Kidney (tissue), 14 donors: Measurements from ENCODE around the gene SH3GL2. TPM values are rescaled to one million over a fixed set of nuclear protein-coding genes. Genes with fewer than 3 reads are reported as not detected.

Experiments
- DNase-seq, 5 donors: peaks; one replicate each; pipeline ENCODE4 v3.0.0-alpha.2; 2013 to 2020
- FAIRE-seq: peaks from 2 replicates; lab custom pipeline; 2012; peaks lifted over from hg19 to GRCh38; lab: Jason Lieb, UNC
- H3K27ac ChIP-seq, 2 donors: one replicate each; pipeline ENCODE4 v1.7.0; 2013; ENCODE audit warnings: low read depth in 2 of 2, low read length in 2 of 2, inconsistent platforms in 1 of 2
- H3K27me3 ChIP-seq: one replicate; pipeline ENCODE4 v1.7.1; 2013; ENCODE audit warnings: low read length, inconsistent platforms; ENCODE audit not compliant: control insufficient read depth, insufficient read depth
- H3K36me3 ChIP-seq, 3 donors: one replicate each; pipeline versions ENCODE4 v1.7.0 to v1.7.1; 2013; ENCODE audit warnings: low read length in 3 of 3, control low read depth in 1 of 3, inconsistent platforms in 1 of 3; ENCODE audit not compliant: insufficient read depth in 3 of 3, control insufficient read depth in 2 of 3
- H3K4me1 ChIP-seq, 3 donors: one replicate each; pipeline versions ENCODE4 v1.7.0 to v1.7.1; 2013; ENCODE audit warnings: low read length in 3 of 3, inconsistent platforms in 1 of 3, low read depth in 1 of 3; ENCODE audit not compliant: control insufficient read depth in 2 of 3, insufficient read depth in 2 of 3
- H3K4me3 ChIP-seq, 3 donors: one replicate each; pipeline versions ENCODE4 v1.7.0 to v1.8.1; 2013; ENCODE audit warnings: low read length in 3 of 3, control low read depth in 1 of 3, inconsistent platforms in 1 of 3
- H3K9ac ChIP-seq, 3 donors: one replicate each; pipeline versions ENCODE4 v1.7.0 to v1.7.1; 2013; ENCODE audit warnings: low read length in 3 of 3, control low read depth in 1 of 3, inconsistent platforms in 1 of 3
- H3K9me3 ChIP-seq, 3 donors: one replicate each; pipeline versions ENCODE4 v1.7.0 to v1.7.1; 2013; ENCODE audit warnings: low read length in 3 of 3, control low read depth in 1 of 3, inconsistent platforms in 1 of 3; ENCODE audit not compliant: control insufficient read depth in 2 of 3, insufficient read depth in 1 of 3
- CTCF ChIP-seq: IDR thresholded peaks from 3 replicates; pipeline ENCODE4 v1.5.1; 2012; ENCODE audit warnings: mild to moderate bottlenecking, moderate library complexity, borderline replicate concordance; ENCODE audit not compliant: insufficient read depth; ENCODE audit errors: extremely low read depth
- intact Hi-C: fragments of 100-400 bp; cut with DNase I; formaldehyde crosslinking; loops from one replicate; pipeline ENCODE4 v1.11.1; 2022
- polyA plus RNA-seq: library from polyadenylated mRNA; stranded (reverse); fragments of 350-450 nt; fragmentation: Illumina TruSeq; extraction: RNeasy Lipid Tissue Mini Kit (QIAGEN cat#74804); gene quantifications from one replicate; pipeline ENCODE4 v1.2.3, GENCODE V29; 2014; ENCODE audit warnings: low read depth, low replicate concordance; ENCODE audit not compliant: insufficient read depth
- total RNA-seq: library from RNA; stranded (reverse); fragmentation: NEBNext Ultra II Directional; extraction: Animal tissue kit (Norgen Biotek cat#: 25700); gene quantifications from one replicate; pipeline ENCODE4 v1.2.1, GENCODE V29; 2021
- donor health status: control.
- donor health status: control.
- donor health status: control.
- donor health status: control.
- donor health status: control.
- donor health status: DM: yes; HTN: yes; CAD: no.
- donor health status: Normal renal cell carcinoma (clear cell type).

SH3GL2 gene
- total and polyA plus RNA-seq, 2 donors from 2014 or later, result 3.1 to 20.0 TPM

DNA sequence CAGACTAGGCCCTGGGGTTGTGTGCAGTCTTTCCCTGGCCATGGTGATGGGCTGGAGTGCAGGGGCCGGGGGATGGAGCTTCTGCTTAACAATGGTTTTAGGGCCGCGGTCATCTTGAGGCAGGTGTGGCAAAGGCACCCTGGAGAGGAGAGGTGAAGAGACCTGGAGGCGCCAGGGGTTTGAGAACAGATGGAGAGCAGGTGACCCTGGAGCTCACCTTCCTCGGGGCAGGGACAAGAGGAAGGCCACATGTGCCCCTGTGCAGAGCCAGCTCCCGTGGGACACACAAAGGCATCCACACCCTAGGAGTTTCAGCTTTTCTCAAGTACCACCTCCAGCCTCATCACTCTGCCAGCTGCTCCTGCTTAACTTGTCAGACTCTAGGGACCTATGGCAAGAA, 46.4 kb upstream of the SH3GL2 start:
- H3K27me3 ChIP-seq, result no peaks in the 10 kb centered on the region
- FAIRE-seq (no peak), DNase-seq (no peak)
- no peak overlapping the region for H3K4me3 ChIP-seq
- H3K4me1 ChIP-seq, result no peaks in the 10 kb centered on the region
- H3K36me3 ChIP-seq, result no peaks in the 10 kb centered on the region
- intact Hi-C loops, result loop anchor here (5.0 kb wide), 1 partner anchor 275 kb away; no protein-coding TSS in a partner anchor
- H3K9ac ChIP-seq, result no peak overlapping the region
- H3K9me3 ChIP-seq, result no peaks in the 10 kb centered on the region
- TF ChIP-seq CTCF, result no peak
- H3K27ac ChIP-seq, result no peak overlapping the region

DNA sequence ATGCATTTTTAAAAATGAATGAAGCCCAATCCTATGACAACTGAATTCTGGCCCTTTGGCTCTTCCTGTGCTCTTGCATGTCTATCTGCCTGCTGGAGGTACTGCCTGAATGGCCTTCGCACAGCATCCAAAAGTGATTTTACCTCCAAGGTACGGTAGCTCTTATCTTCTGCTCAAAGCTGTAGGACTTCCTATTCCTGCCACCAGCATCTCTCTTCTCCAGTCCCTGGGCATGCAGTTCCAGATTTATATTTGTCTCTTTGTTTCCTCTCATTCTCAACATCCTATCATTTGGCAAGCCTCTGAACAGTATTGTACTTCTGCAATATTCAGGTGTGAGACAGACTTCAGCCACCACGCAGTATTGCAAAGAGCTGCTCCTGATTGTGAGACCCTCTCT, 43.7 kb upstream of the SH3GL2 start:
- Histone ChIP-seq H3K4me3 (no peak overlapping the region), H3K4me1 (no peaks in the 10 kb centered on the region), H3K36me3 (no peaks in the 10 kb centered on the region), H3K27me3 (no peaks in the 10 kb centered on the region), H3K9me3 (no peaks in the 10 kb centered on the region), H3K9ac (no peak overlapping the region), H3K27ac (no peak overlapping the region)
- FAIRE-seq (no peak), DNase-seq (no peak)
- no peak for TF ChIP-seq CTCF
- intact Hi-C loops, result no loop called here

DNA sequence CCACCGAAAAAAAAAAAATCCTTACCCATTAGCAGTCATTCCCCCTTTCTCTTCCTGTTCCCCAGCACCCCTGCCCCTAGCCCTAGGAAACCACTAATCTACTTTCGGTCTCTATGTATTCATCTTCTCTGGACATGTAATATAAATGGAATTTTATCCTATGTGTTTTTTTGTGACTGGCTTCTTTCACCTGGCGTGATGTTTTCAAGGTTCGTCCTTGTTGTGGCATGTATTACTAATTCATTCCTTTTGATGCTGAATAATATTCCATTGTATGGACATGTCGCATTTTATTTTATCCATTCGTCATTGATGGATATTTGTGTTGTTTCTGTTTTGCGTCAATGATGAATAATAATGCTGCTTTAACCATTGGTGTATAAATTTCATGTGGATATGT, 42.8 kb upstream of the SH3GL2 start:
- TF ChIP-seq CTCF, result no peak
- H3K4me3 ChIP-seq, result no peak overlapping the region
- no peak overlapping the region for H3K9ac ChIP-seq
- H3K4me1 ChIP-seq, result no peaks in the 10 kb centered on the region
- H3K27me3 ChIP-seq, result no peaks in the 10 kb centered on the region
- no peaks in the 10 kb centered on the region for H3K36me3 ChIP-seq
- no peaks in the 10 kb centered on the region for H3K9me3 ChIP-seq
- FAIRE-seq (no peak), DNase-seq (no peak)
- intact Hi-C loops, result no loop called here
- no peak overlapping the region for H3K27ac ChIP-seq

DNA sequence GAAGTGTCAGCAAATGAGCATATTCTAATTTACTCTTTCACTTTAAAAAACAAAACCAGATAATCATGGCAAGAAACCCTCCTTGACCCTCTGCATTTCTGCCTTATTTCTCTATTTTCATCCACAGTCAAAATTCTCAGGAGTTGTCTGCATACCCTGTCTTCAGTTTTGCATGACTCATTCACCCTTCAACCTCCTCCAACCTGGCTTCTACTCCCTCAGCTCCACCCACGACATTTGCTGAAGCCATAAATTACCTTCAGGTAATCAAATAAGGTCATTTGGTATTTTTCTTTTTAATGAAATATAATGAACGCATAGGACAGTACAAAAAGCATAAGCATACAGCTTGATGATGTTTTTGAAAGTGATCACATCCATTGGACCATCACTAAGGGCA, 27.8 kb upstream of the SH3GL2 start:
- no peak overlapping the region for H3K9ac ChIP-seq
- H3K27ac ChIP-seq, result no peak overlapping the region
- peaks cover 0 to 5% (median 0%) of the 10 kb centered on the region in 3 donors for H3K9me3 ChIP-seq
- no peak overlapping the region for H3K4me3 ChIP-seq
- no peak for DNase-seq
- intact Hi-C loops, result no loop called here
- no peak for TF ChIP-seq CTCF
- no peak for FAIRE-seq
- no peaks in the 10 kb centered on the region for H3K27me3 ChIP-seq
- H3K4me1 ChIP-seq, result no peaks in the 10 kb centered on the region
- no peaks in the 10 kb centered on the region for H3K36me3 ChIP-seq
